Measurements from ENCODE around the gene CEP120. TPM values are rescaled to one million over a fixed set of nuclear protein-coding genes. Genes with fewer than 3 reads are reported as not detected.
A peak's percentile ranks its signal among the peaks of the same experiment; 100 is the strongest.
"Not testable (repeated sequence)": the region's sequence is repeated elsewhere in the genome, so short reads cannot be mapped to it uniquely, and the experiment has no call there.

The CEP120 gene
- total RNA-seq, 1 experiment from 2014 or later = 36.7 TPM

- H3K9me3 ChIP-seq (replicated peaks) = no peaks in the 10 kb centered on the region
- no peak for DNase-seq (ENCODE audit: low read depth in 1 of 2, low spot score in 2 of 2)
- no peaks in the 10 kb centered on the region for H3K4me1 ChIP-seq (replicated peaks)
- H3K36me3 ChIP-seq = no peaks in the 10 kb centered on the region
- no peak overlapping the region for H3K27ac ChIP-seq
- H3K4me3 ChIP-seq = no peak overlapping the region
- no peaks in the 10 kb centered on the region; the same call in 1 of the 2 replicates for H3K27me3 ChIP-seq (replicated peaks)
These were observed 6.8 kb upstream of the CEP120 start for GRCh38 chr5:123429993-123430392.

GRCh38 chr5:123429221-123429954 is 6.2 kb upstream of the CEP120 start:
- Histone ChIP-seq H3K27ac (no peak overlapping the region), H3K27me3 (replicated peaks) (no peaks in the 10 kb centered on the region; the same call in 1 of the 2 replicates), H3K4me1 (replicated peaks) (no peaks in the 10 kb centered on the region), H3K36me3 (no peaks in the 10 kb centered on the region), H3K4me3 (no peak overlapping the region), H3K9me3 (replicated peaks) (no peaks in the 10 kb centered on the region)
- no peak for DNase-seq (ENCODE audit: low read depth in 1 of 2, low spot score in 2 of 2)

DNA sequence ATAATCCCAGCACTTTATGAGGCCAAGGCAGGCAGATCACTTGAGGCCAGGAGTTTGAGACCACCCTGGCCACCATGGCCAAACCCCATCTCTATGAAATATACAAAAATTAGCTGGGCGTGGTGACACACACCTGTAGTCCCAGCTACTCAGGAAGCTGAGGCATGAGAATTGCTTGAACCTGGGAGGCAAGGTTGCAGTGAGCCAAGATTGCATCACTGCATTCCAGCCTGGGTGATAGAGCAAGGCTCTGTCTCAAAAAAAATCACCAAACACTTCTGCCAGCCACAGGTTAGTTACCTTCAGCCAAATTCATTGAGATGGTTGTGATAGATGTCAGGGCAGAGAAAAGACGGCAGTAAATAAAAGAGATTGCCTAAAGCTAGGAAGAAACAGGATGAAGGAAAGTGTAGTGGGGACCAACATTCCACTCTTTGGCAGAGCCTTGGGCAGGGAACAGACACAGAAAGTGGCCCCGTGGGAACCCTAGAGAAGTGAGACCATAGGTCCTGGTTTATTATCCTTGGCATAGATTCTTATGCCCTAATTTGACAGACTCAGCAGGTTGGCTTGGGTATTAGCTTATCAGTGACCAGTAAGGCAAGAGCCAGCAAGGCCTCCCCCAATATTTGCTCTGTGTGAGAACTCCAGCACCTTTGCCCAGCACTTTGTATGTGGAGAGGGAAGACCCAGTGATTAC is 5.5 kb upstream of the CEP120 start:
- Histone ChIP-seq H3K4me3 (no peak overlapping the region), H3K27ac (no peak overlapping the region), H3K4me1 (replicated peaks) (no peaks in the 10 kb centered on the region), H3K9me3 (replicated peaks) (no peaks in the 10 kb centered on the region), H3K27me3 (replicated peaks) (no peaks in the 10 kb centered on the region; the same call in 1 of the 2 replicates), H3K36me3 (no peaks in the 10 kb centered on the region)
- DNase-seq (ENCODE audit: low read depth in 1 of 2, low spot score in 2 of 2) = no peak

DNA sequence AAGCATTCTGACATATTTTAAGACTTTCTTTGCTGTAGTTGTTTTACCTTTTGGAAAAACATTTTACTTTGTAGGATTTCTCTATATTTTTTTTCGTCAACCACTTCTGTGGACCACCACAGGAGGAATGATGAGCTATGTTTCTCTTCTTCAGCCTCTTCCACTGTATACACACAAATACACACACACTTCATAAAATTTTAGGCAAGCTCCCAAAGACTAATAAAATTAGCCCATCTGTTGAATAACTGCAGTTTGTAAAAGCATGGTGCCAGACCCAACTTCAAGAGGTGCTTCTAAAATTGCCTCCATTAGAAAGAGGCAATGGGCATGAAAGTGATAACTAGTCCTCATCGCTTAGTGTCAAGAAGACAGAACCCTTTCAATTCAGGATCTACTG is 4.1 kb upstream of the CEP120 start:
- Histone ChIP-seq H3K36me3 (no peaks in the 10 kb centered on the region), H3K4me3 (no peak overlapping the region)

GRCh38 chr5:123425431-123425830 is 2.2 kb upstream of the CEP120 start:
- no peak overlapping the region for H3K27ac ChIP-seq
- no peak for DNase-seq (ENCODE audit: low read depth in 1 of 2, low spot score in 2 of 2)
- H3K4me3 ChIP-seq = no peak overlapping the region
- peaks cover 6% of the 10 kb centered on the region for H3K4me1 ChIP-seq (replicated peaks)
- no peaks in the 10 kb centered on the region for H3K36me3 ChIP-seq
- no peaks in the 10 kb centered on the region for H3K27me3 ChIP-seq (replicated peaks)
- no peaks in the 10 kb centered on the region for H3K9me3 ChIP-seq (replicated peaks)

More for the DNA sequence above, 4.1 kb upstream of the CEP120 start:
- Histone ChIP-seq H3K27ac (no peak overlapping the region), H3K9me3 (replicated peaks) (no peaks in the 10 kb centered on the region), H3K27me3 (replicated peaks) (no peaks in the 10 kb centered on the region), H3K4me1 (replicated peaks) (peaks cover under 1% of the 10 kb centered on the region; the same call in 1 of the 2 replicates)
- DNase-seq (ENCODE audit: low read depth in 1 of 2, low spot score in 2 of 2) = no peak

DNA sequence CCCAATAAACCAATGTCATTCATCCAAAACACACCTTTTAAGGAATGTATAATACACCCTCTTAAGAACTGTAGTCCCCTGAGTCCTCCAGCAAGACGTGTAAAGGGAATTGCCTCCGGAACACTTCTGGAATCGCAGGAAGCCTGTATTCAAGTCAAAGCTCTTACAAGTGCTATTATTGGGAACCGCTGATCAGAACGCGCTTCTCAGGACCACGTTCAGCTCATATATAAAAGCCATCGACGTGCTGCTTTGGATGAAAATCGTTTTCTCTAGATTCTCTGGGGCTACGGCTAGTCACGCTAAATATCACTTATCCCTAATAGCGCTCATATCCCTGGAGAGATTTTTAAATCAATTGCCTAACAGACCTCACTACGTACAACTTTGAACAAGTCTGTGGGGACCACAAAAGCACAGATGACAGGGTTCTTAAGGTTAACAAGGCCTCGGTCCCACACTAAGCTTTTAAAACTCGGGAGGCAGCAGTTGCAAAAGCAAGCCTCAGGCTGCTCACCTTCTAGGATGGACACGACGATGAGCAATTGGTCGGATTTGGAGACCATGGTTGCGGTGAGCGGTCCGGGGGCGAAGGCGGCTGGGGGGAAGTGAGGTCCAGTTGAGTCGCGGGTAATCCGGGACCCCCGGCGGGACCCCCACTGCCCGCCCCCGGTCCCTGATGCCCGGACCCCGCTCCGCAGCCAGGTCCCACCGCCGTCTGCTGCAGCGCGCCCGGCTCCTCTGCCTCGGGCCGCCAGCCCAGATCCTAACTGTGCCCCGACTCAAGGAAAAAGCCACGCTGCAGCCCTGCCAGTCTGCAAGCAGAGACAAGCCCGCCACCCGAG is 548 bp downstream of the CEP120 start:
- peak overlapping the region; percentile 65 for H3K4me3 ChIP-seq
- H3K4me1 ChIP-seq (replicated peaks) = peaks cover 6% of the 10 kb centered on the region
- H3K27ac ChIP-seq = peak overlapping the region; percentile 62
- DNase-seq (ENCODE audit: low read depth in 1 of 2, low spot score in 2 of 2) = peak in 1 of 2 experiments; percentile 48
- H3K36me3 ChIP-seq = peaks cover 10% of the 10 kb centered on the region
- no peaks in the 10 kb centered on the region for H3K27me3 ChIP-seq (replicated peaks)
- H3K9me3 ChIP-seq (replicated peaks) = no peaks in the 10 kb centered on the region

GRCh38 chr5:123421773-123422172 is 1.4 kb downstream of the CEP120 start:
- Histone ChIP-seq H3K4me1 (replicated peaks) (peaks cover 6% of the 10 kb centered on the region), H3K36me3 (peaks cover 15% of the 10 kb centered on the region), H3K9me3 (replicated peaks) (no peaks in the 10 kb centered on the region), H3K4me3 (peak overlapping the region; percentile 65), H3K27me3 (replicated peaks) (no peaks in the 10 kb centered on the region), H3K27ac (no peak overlapping the region)
- no peak for DNase-seq (ENCODE audit: low read depth in 1 of 2, low spot score in 2 of 2)

GRCh38 chr5:123414974-123415373 is 8.2 kb downstream of the CEP120 start:
- no peak overlapping the region for H3K27ac ChIP-seq
- DNase-seq (ENCODE audit: low read depth in 1 of 2, low spot score in 2 of 2) = no peak
- H3K4me3 ChIP-seq = no peak overlapping the region
- H3K4me1 ChIP-seq (replicated peaks) = no peaks in the 10 kb centered on the region
- H3K27me3 ChIP-seq (replicated peaks) = no peaks in the 10 kb centered on the region
- H3K36me3 ChIP-seq = peaks cover 62% of the 10 kb centered on the region
- H3K9me3 ChIP-seq (replicated peaks) = no peaks in the 10 kb centered on the region

DNA sequence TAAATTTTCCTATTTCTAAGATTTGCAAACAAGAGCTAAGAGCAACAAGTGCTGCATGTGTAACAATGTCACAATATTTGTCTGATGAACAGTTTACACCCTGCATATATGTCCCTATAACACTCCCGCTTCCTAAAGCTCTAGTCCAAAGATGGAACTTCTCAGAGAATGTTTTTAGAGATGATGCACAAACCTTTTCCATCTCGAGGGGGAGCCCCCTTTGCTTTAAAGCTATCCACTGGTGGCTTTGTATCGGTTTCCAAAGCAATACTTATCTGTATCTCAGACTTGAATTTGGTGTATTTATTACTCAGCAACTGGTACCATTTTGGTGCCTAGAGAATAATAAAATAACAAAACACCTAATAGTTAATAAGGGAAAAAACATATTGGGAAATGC is 11.0 kb downstream of the CEP120 start:
- Histone ChIP-seq H3K27ac (no peak overlapping the region), H3K27me3 (replicated peaks) (no peaks in the 10 kb centered on the region), H3K36me3 (peaks cover 55% of the 10 kb centered on the region), H3K4me1 (replicated peaks) (no peaks in the 10 kb centered on the region), H3K4me3 (no peak overlapping the region), H3K9me3 (replicated peaks) (no peaks in the 10 kb centered on the region)
- DNase-seq (ENCODE audit: low read depth in 1 of 2, low spot score in 2 of 2) = no peak

- H3K36me3 ChIP-seq = peaks cover 31% of the 10 kb centered on the region
- H3K9me3 ChIP-seq (replicated peaks); H3K27me3 ChIP-seq (replicated peaks); H3K4me3 ChIP-seq; H3K4me1 ChIP-seq (replicated peaks); DNase-seq (ENCODE audit: low read depth in 1 of 2, low spot score in 2 of 2); H3K27ac ChIP-seq: not testable (repeated sequence)
These were observed 21.2 kb downstream of the CEP120 start for GRCh38 chr5:123401999-123402398.

GRCh38 chr5:123401320-123401719 is 21.9 kb downstream of the CEP120 start:
- no peak for DNase-seq (ENCODE audit: low read depth in 1 of 2, low spot score in 2 of 2)
- no peaks in the 10 kb centered on the region for H3K4me1 ChIP-seq (replicated peaks)
- peaks cover 35% of the 10 kb centered on the region for H3K36me3 ChIP-seq
- H3K27me3 ChIP-seq (replicated peaks) = no peaks in the 10 kb centered on the region
- no peak overlapping the region for H3K27ac ChIP-seq
- no peak overlapping the region for H3K4me3 ChIP-seq
- H3K9me3 ChIP-seq (replicated peaks) = no peaks in the 10 kb centered on the region

DNA sequence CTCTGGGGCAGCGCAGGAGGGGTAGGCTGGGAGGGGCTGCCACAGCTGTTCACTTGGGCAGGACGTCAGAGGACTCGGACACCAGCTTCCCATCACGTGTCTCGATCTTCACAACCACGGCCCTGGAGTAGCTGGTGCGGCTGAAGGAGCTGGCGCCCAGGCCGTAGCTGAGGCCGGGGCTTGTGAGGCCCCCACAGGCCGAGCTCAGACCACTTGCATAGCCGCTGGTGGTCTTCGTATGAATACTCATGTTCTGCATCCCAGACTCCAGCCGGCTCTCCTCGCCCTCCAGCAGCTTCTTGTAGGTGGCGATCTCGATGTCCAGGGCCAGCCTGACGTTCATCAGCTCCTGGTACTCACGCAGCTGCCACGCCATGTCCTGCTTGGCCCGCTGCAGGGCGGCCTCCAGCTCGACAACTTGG is 22.3 kb downstream of the CEP120 start:
- H3K36me3 ChIP-seq = peaks cover 35% of the 10 kb centered on the region
- H3K4me3 ChIP-seq; H3K27ac ChIP-seq; DNase-seq (ENCODE audit: low read depth in 1 of 2, low spot score in 2 of 2); H3K9me3 ChIP-seq (replicated peaks); H3K4me1 ChIP-seq (replicated peaks); H3K27me3 ChIP-seq (replicated peaks): not testable (repeated sequence)

DNA sequence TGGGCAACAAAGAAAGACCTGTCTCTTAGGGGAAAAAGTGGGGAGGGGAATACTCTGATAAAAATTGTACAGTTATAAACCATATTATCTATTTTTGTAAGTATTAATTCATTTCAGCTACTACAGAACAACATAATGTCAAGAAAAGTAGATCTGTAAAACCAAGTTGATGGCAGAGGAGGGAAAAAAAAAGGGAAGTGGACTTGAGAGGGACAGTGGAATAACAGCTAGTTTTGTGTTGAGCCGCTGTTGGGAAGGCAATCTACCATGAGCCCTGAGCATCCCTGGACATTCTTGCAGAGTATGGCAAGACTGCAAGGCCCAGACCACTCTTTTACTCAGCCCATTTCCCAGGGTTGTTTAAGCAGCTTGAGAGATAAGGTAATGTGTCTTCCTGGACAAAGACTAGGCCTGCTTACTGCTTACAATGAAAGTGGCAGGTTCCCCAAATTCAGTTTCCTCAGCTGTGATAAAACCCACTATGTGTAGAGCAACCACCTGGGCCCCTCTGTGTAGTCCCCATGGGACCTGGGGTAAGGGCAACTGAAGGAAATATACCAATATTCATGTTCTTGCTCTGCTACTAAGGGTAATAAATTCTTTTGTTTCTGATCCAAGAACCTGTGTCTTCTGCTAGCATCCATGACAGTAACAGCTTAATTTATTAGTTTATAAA is 25.0 kb downstream of the CEP120 start:
- no peaks in the 10 kb centered on the region for H3K27me3 ChIP-seq (replicated peaks)
- H3K36me3 ChIP-seq = peaks cover 32% of the 10 kb centered on the region
- DNase-seq (ENCODE audit: low read depth in 1 of 2, low spot score in 2 of 2) = no peak
- no peak overlapping the region for H3K4me3 ChIP-seq
- no peaks in the 10 kb centered on the region for H3K4me1 ChIP-seq (replicated peaks)
- no peaks in the 10 kb centered on the region for H3K9me3 ChIP-seq (replicated peaks)
- no peak overlapping the region for H3K27ac ChIP-seq

All from SJSA1 (cell line).